NB4 (cell line): Measurements from ENCODE around the gene GATAD2B.

Experiments used
- DNase-seq: peaks from one replicate; pipeline ENCODE4 v3.0.0; 2010; ENCODE audit warnings: low read depth
- H3K4me3 ChIP-seq: one replicate; pipeline ENCODE4 v1.5.1; 2011; ENCODE audit warnings: mild to moderate bottlenecking, low read depth, low read length, moderate library complexity
- MAX ChIP-seq: IDR thresholded peaks from 2 replicates; pipeline ENCODE4 v1.6.1; 2011; ENCODE audit warnings: low read depth, low read length
- MYC ChIP-seq: IDR thresholded peaks from 2 replicates; pipeline ENCODE4 v1.6.1; 2011; ENCODE audit warnings: low read depth, low read length
- POLR2A ChIP-seq: IDR thresholded peaks from 2 replicates; pipeline ENCODE4 v1.6.1; 2011; ENCODE audit warnings: mild to moderate bottlenecking; ENCODE audit not compliant: insufficient read length; ENCODE audit errors: extremely low read depth
- TF ChIP-seq, protein P1 (sequence below): IDR thresholded peaks from one replicate; pipeline ENCODE4 v1.5.1; 2012; ENCODE audit warnings: low read depth, low read length

The GATAD2B gene

GRCh38 chr1:153774780-153775457 lies 147.9 kb downstream of the GATAD2B start, which contains the start of gene SLC27A3:
SLC27A3 (plus strand) TSS chr1:153775407; CDS start chr1:153775498, 91 bp downstream.
- no peak for TF ChIP-seq MYC
- TF ChIP-seq, protein P1, sequence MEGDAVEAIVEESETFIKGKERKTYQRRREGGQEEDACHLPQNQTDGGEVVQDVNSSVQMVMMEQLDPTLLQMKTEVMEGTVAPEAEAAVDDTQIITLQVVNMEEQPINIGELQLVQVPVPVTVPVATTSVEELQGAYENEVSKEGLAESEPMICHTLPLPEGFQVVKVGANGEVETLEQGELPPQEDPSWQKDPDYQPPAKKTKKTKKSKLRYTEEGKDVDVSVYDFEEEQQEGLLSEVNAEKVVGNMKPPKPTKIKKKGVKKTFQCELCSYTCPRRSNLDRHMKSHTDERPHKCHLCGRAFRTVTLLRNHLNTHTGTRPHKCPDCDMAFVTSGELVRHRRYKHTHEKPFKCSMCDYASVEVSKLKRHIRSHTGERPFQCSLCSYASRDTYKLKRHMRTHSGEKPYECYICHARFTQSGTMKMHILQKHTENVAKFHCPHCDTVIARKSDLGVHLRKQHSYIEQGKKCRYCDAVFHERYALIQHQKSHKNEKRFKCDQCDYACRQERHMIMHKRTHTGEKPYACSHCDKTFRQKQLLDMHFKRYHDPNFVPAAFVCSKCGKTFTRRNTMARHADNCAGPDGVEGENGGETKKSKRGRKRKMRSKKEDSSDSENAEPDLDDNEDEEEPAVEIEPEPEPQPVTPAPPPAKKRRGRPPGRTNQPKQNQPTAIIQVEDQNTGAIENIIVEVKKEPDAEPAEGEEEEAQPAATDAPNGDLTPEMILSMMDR = no peak
- no peak for TF ChIP-seq MAX
- TF ChIP-seq POLR2A = no peak
- peak within 1 kb of the TSS; percentile 67 for H3K4me3 ChIP-seq
- DNase-seq = no peak

- TF ChIP-seq, protein P1 = no peak
- TF ChIP-seq POLR2A = no peak
- no peak for TF ChIP-seq MYC
- no peak for TF ChIP-seq MAX
Observed at GRCh38 chr1:153774026-153774595, 148.7 kb downstream of the GATAD2B start.

DNA sequence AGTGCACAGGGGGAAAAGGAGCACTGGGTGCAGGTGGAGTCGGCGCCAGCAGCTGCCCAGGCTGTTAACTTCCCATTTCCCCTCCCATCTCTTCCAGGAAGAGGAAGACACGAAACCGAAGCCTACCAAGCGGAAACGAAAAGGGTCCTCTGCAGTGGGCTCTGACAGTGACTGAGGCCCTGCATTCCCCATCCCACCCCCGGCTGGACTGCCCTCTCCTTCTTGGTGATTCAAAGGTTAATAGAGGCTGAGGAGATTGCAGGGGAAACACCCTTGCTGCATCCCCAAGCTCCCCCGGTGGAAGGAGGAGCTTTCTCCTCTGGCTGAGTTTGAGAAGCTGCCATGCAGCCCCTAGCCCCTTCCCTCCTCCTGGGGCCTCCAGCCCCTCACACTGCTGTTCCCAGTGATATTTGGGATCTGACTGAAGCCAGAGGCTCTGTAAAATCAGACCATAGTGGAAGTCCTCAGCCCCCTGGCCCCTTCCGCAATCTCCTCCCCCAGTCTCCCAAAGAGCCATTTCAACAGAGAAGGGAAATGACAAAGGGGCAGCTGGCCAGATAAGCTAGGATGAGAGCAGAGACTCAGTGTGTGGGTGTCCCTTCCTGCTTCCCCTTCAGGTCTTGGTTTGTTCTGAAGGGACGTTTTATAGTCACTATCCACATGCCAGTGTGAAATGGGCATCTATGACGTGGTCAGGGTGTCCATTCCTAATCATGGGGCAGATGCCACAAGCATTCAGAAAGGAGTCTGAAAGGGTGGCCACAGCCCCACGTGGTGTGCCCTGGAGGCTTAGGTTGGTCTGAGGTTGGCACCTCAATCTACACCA lies 149.5 kb downstream of the GATAD2B start:
- DNase-seq = peak; percentile 83
- H3K4me3 ChIP-seq = no peak overlapping the region
- TF ChIP-seq MYC (0 out of 2 replicates have a peak, but pooled peaks have one; percentile 16), POLR2A (no peak), MAX (peak; percentile 29; the same call in 1 of the 2 replicates)

More at GRCh38 chr1:153774026-153774595, 148.7 kb downstream of the GATAD2B start:
- DNase-seq = peak; percentile 72
- H3K4me3 ChIP-seq = no peak overlapping the region

DNA sequence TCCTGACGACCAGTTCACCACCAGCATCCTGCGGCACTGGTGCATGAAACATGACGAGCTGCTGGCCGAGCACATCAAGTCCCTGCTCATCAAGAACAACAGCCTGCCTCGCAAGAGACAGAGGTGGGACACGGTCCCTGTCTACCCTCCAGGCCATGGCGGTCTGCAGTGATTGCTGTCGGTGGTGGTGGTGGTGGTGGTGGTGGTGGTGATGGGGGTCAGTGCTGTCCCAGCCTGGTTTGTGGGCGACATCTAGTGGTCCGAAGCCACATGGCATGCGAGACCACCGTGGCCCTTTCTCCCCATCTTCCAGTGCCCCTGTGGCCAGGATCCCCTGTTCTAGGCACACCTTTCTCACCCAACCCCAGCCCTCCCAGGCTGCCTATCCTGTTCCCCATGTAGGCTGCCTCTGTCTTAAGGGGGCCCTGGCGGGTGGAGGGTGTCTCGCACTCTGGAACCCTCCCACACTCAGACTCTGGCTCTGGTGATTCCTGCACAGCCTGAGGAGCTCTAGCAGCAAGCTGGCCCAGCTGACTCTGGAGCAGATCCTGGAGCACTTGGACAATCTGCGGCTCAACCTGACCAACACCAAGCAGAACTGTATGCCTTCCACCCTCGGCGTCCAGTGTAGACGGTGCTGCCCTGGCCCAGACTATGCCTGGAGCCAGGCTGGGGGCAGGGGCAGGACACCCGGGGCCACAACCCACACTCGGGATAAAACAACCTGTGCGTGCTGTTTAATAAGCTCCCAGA lies 150.8 kb downstream of the GATAD2B start:
- no peak overlapping the region for H3K4me3 ChIP-seq
- DNase-seq = peak; percentile 57
- peak; percentile 49 for TF ChIP-seq MAX
- TF ChIP-seq POLR2A = no peak
- TF ChIP-seq MYC = no peak
- TF ChIP-seq, protein P1 = peak; percentile 34

DNA sequence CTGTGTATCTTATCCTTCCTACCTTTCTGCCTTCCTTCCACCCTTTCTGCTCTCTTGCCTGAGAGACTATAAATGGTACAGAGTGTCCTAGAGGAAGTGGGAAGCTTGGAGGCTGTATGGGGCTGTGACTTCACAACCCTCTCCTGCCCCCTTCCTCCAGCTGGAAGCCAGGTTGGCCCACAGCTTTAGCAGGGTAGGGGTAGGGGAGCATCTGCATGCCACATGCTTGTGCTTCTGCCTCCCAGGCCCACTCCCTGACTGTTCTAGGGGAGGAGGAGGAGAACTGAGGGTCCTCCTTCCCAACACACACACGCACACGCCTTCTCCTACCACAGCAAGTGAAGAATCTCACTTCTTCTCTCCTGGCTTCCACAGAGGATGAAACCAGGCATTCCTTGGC lies 151.5 kb downstream of the GATAD2B start:
- peak; percentile 58 for DNase-seq
- no peak overlapping the region for H3K4me3 ChIP-seq
- TF ChIP-seq MAX = no peak
- no peak for TF ChIP-seq MYC
- TF ChIP-seq, protein P1 = no peak
- no peak for TF ChIP-seq POLR2A
